Measurements from ENCODE around the gene PCSK9. TPM values are rescaled to one million over a fixed set of nuclear protein-coding genes. Genes with fewer than 3 reads are reported as not detected.

Gene PCSK9
- total RNA-seq: under 0.01 and 3.5 TPM in 2 replicates

DNA sequence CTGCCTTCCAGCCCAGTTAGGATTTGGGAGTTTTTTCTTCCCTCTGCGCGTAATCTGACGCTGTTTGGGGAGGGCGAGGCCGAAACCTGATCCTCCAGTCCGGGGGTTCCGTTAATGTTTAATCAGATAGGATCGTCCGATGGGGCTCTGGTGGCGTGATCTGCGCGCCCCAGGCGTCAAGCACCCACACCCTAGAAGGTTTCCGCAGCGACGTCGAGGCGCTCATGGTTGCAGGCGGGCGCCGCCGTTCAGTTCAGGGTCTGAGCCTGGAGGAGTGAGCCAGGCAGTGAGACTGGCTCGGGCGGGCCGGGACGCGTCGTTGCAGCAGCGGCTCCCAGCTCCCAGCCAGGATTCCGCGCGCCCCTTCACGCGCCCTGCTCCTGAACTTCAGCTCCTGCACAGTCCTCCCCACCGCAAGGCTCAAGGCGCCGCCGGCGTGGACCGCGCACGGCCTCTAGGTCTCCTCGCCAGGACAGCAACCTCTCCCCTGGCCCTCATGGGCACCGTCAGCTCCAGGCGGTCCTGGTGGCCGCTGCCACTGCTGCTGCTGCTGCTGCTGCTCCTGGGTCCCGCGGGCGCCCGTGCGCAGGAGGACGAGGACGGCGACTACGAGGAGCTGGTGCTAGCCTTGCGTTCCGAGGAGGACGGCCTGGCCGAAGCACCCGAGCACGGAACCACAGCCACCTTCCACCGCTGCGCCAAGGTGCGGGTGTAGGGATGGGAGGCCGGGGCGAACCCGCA is at the start of gene PCSK9:
Gene PCSK9, plus strand, starts transcription at position 207 of the 741 bp plus-strand sequence. Its CDS starts 290 bp downstream, at position 497.

DNA sequence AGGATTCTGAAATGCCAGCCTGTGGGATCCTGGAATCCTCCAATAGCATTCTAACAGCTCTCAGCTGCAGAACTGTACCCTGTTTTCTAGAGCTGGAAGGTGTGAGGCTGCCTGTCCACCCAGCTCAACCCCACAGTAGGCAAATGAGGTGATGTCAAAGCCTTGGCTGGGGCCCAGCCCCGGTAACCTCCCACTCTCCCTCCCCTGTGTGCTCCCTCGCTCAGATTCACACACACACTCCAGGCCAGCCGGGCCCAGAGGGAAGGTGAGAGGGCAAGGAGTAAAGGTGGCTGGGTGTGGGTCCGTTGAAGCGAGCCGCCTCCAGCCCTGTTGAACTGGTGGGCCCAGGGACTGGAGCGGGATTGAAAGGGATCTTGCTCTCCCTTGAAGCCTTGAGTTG is 40.7 kb upstream of the PCSK9 start, which contains the start of gene BSND:
Gene BSND, plus strand, starts transcription at position 257 of the 400 bp plus-strand sequence. CDS start 254 bp downstream, outside the sequence.

Other genes with a start within 250 kb of the PCSK9 start
- 17.3 and 22.6 TPM in 2 replicates for gene TTC22, start 238.2 kb upstream of the PCSK9 start, total RNA-seq
- 16.5 and 160 TPM in 2 replicates for gene DHCR24, start 152.4 kb upstream of the PCSK9 start, total RNA-seq
- gene TMEM61, start 58.9 kb upstream of the PCSK9 start, total RNA-seq: not detected in 2 replicates
- gene BSND, start 40.6 kb upstream of the PCSK9 start, total RNA-seq: not detected in 2 replicates
- 25.2 and 28.7 TPM in 2 replicates for gene USP24, start 175.8 kb downstream of the PCSK9 start, total RNA-seq

Measured in placental epithelial cell (primary cell).